Measurements from ENCODE around the gene ZNF652.

Gene ZNF652

GRCh38 chr17:49260011-49260816 is 101.8 kb downstream of the ZNF652 start:
- Histone ChIP-seq H3K4me1 (ENCODE audit: control insufficient read depth in 1 of 2, insufficient read depth in 2 of 2, low read length in 2 of 2) (peaks cover 6 to 11% of the 10 kb centered on the region in 2 donors), H3K36me3 (ENCODE audit: control insufficient read depth in 1 of 2, insufficient read depth in 2 of 2, low read length in 2 of 2) (no peaks in the 10 kb centered on the region), H3K9me3 (ENCODE audit: control insufficient read depth in 1 of 2, low read length in 2 of 2) (no peaks in the 10 kb centered on the region), H3K27ac (ENCODE audit: low read depth, low read length) (peak overlapping the region; percentile 32), H3K27me3 (ENCODE audit: control insufficient read depth in 1 of 2, insufficient read depth in 2 of 2, low read length in 2 of 2) (peaks cover 0 to 9% of the 10 kb centered on the region in 2 donors), H3K4me3 (ENCODE audit: low read depth in 1 of 2, low read length in 2 of 2) (peak overlapping the region; percentile 50 to 72), H3K9ac (ENCODE audit: low read depth in 1 of 2, low read length in 2 of 2) (peak overlapping the region; percentile 55 to 72)

- Histone ChIP-seq H3K4me1 (ENCODE audit: control insufficient read depth in 1 of 2, insufficient read depth in 2 of 2, low read length in 2 of 2) (peaks cover 6 to 11% of the 10 kb centered on the region in 2 donors), H3K27me3 (ENCODE audit: control insufficient read depth in 1 of 2, insufficient read depth in 2 of 2, low read length in 2 of 2) (peaks cover 0 to 9% of the 10 kb centered on the region in 2 donors), H3K9ac (ENCODE audit: low read depth in 1 of 2, low read length in 2 of 2) (peak overlapping the region; percentile 55 to 72), H3K4me3 (ENCODE audit: low read depth in 1 of 2, low read length in 2 of 2) (peak overlapping the region; percentile 50 to 72), H3K9me3 (ENCODE audit: control insufficient read depth in 1 of 2, low read length in 2 of 2) (no peaks in the 10 kb centered on the region), H3K27ac (ENCODE audit: low read depth, low read length) (peak overlapping the region; percentile 14), H3K36me3 (ENCODE audit: control insufficient read depth in 1 of 2, insufficient read depth in 2 of 2, low read length in 2 of 2) (no peaks in the 10 kb centered on the region)
Observed at GRCh38 chr17:49259663-49260010, 102.4 kb downstream of the ZNF652 start.

GRCh38 chr17:49258394-49258793 is 103.7 kb downstream of the ZNF652 start:
- no peaks in the 10 kb centered on the region for H3K9me3 ChIP-seq (ENCODE audit: control insufficient read depth in 1 of 2, low read length in 2 of 2)
- H3K27ac ChIP-seq (ENCODE audit: low read depth, low read length), result no peak overlapping the region

GRCh38 chr17:49255125-49255524 is 106.9 kb downstream of the ZNF652 start:
- Histone ChIP-seq H3K4me1 (ENCODE audit: control insufficient read depth in 1 of 2, insufficient read depth in 2 of 2, low read length in 2 of 2) (peaks cover 0 to 5% of the 10 kb centered on the region in 2 donors), H3K4me3 (ENCODE audit: low read depth in 1 of 2, low read length in 2 of 2) (no peak overlapping the region), H3K9me3 (ENCODE audit: control insufficient read depth in 1 of 2, low read length in 2 of 2) (no peaks in the 10 kb centered on the region), H3K9ac (ENCODE audit: low read depth in 1 of 2, low read length in 2 of 2) (no peak overlapping the region), H3K36me3 (ENCODE audit: control insufficient read depth in 1 of 2, insufficient read depth in 2 of 2, low read length in 2 of 2) (no peaks in the 10 kb centered on the region), H3K27me3 (ENCODE audit: control insufficient read depth in 1 of 2, insufficient read depth in 2 of 2, low read length in 2 of 2) (peaks cover 0 to 4% of the 10 kb centered on the region in 2 donors), H3K27ac (ENCODE audit: low read depth, low read length) (no peak overlapping the region)

More at GRCh38 chr17:49258394-49258793, 103.7 kb downstream of the ZNF652 start:
- H3K4me1 ChIP-seq (ENCODE audit: control insufficient read depth in 1 of 2, insufficient read depth in 2 of 2, low read length in 2 of 2), result peaks cover 6 to 11% of the 10 kb centered on the region in 2 donors
- no peaks in the 10 kb centered on the region for H3K36me3 ChIP-seq (ENCODE audit: control insufficient read depth in 1 of 2, insufficient read depth in 2 of 2, low read length in 2 of 2)
- no peak overlapping the region for H3K9ac ChIP-seq (ENCODE audit: low read depth in 1 of 2, low read length in 2 of 2)
- peaks cover 0 to 9% of the 10 kb centered on the region in 2 donors for H3K27me3 ChIP-seq (ENCODE audit: control insufficient read depth in 1 of 2, insufficient read depth in 2 of 2, low read length in 2 of 2)
- no peak overlapping the region for H3K4me3 ChIP-seq (ENCODE audit: low read depth in 1 of 2, low read length in 2 of 2)

DNA sequence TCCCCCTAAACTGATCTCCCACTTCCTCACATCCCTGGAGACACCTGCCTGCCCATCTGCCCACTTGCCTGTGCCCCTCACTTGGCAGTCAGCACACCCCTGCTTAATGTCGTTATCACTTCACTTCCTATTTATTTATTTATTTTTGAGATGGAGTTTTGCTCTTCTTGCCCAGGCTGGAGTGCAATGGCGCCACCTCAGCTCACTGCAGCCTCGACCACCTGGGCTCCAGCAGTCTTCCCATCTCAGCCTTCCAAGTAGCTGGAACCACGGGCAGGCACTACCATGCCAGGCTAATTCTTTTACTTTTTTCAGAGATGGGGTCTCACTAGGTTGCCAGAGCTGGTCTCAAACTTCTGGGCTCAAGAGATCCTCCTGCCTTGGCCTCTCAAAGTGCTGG is 108.0 kb downstream of the ZNF652 start:
- no peak overlapping the region for H3K27ac ChIP-seq (ENCODE audit: low read depth, low read length)
- no peak overlapping the region for H3K4me3 ChIP-seq (ENCODE audit: low read depth in 1 of 2, low read length in 2 of 2)
- H3K9me3 ChIP-seq (ENCODE audit: control insufficient read depth in 1 of 2, low read length in 2 of 2), result no peaks in the 10 kb centered on the region
- H3K27me3 ChIP-seq (ENCODE audit: control insufficient read depth in 1 of 2, insufficient read depth in 2 of 2, low read length in 2 of 2), result peaks cover 0 to 5% of the 10 kb centered on the region in 2 donors
- no peaks in the 10 kb centered on the region for H3K36me3 ChIP-seq (ENCODE audit: control insufficient read depth in 1 of 2, insufficient read depth in 2 of 2, low read length in 2 of 2)
- H3K9ac ChIP-seq (ENCODE audit: low read depth in 1 of 2, low read length in 2 of 2), result no peak overlapping the region
- no peaks in the 10 kb centered on the region for H3K4me1 ChIP-seq (ENCODE audit: control insufficient read depth in 1 of 2, insufficient read depth in 2 of 2, low read length in 2 of 2)

DNA sequence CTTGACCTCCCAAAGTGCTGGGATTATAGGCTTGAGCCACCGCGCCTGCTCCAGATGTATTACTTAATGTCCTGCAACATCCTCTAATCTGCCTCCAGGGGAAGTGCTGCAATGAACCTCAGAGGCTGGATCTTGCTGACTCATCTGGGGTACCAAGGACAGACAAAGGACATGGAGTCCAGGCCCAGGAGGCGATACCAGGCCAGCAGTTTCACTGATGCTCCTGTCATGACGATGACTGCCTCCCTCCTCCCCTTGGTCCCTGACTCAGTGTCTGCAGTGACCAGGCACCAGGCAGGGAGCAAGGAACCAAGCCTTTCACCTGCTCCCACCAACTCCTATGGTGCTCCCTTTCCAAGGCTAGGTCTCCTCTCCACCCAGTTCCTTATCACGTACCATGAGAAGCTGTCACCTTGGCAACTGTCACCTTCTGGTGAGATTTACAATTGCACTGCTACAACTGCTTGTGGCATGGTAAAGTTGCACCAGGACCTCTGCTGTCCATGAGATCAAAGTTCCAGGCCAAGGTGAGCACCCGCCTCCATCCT is 109.8 kb downstream of the ZNF652 start:
- H3K9ac ChIP-seq (ENCODE audit: low read depth in 1 of 2, low read length in 2 of 2), result no peak overlapping the region
- H3K4me1 ChIP-seq (ENCODE audit: control insufficient read depth in 1 of 2, insufficient read depth in 2 of 2, low read length in 2 of 2), result no peaks in the 10 kb centered on the region
- H3K27ac ChIP-seq (ENCODE audit: low read depth, low read length), result no peak overlapping the region
- no peaks in the 10 kb centered on the region for H3K9me3 ChIP-seq (ENCODE audit: control insufficient read depth in 1 of 2, low read length in 2 of 2)
- H3K36me3 ChIP-seq (ENCODE audit: control insufficient read depth in 1 of 2, insufficient read depth in 2 of 2, low read length in 2 of 2), result no peaks in the 10 kb centered on the region
- H3K4me3 ChIP-seq (ENCODE audit: low read depth in 1 of 2, low read length in 2 of 2), result no peak overlapping the region
- peaks cover 0 to 5% of the 10 kb centered on the region in 2 donors for H3K27me3 ChIP-seq (ENCODE audit: control insufficient read depth in 1 of 2, insufficient read depth in 2 of 2, low read length in 2 of 2)

- H3K4me1 ChIP-seq (ENCODE audit: control insufficient read depth in 1 of 2, insufficient read depth in 2 of 2, low read length in 2 of 2), result no peaks in the 10 kb centered on the region
- H3K27me3 ChIP-seq (ENCODE audit: control insufficient read depth in 1 of 2, insufficient read depth in 2 of 2, low read length in 2 of 2), result peaks cover 0 to 5% of the 10 kb centered on the region in 2 donors
- H3K9ac ChIP-seq (ENCODE audit: low read depth in 1 of 2, low read length in 2 of 2), result no peak overlapping the region
- no peak overlapping the region for H3K4me3 ChIP-seq (ENCODE audit: low read depth in 1 of 2, low read length in 2 of 2)
- H3K27ac ChIP-seq (ENCODE audit: low read depth, low read length), result no peak overlapping the region
- no peaks in the 10 kb centered on the region for H3K36me3 ChIP-seq (ENCODE audit: control insufficient read depth in 1 of 2, insufficient read depth in 2 of 2, low read length in 2 of 2)
- no peaks in the 10 kb centered on the region for H3K9me3 ChIP-seq (ENCODE audit: control insufficient read depth in 1 of 2, low read length in 2 of 2)
Observed at GRCh38 chr17:49249890-49250522, 112.0 kb downstream of the ZNF652 start.

- no peaks in the 10 kb centered on the region for H3K9me3 ChIP-seq (ENCODE audit: control insufficient read depth in 1 of 2, low read length in 2 of 2)
- H3K36me3 ChIP-seq (ENCODE audit: control insufficient read depth in 1 of 2, insufficient read depth in 2 of 2, low read length in 2 of 2), result no peaks in the 10 kb centered on the region
- no peak overlapping the region for H3K27ac ChIP-seq (ENCODE audit: low read depth, low read length)
- H3K9ac ChIP-seq (ENCODE audit: low read depth in 1 of 2, low read length in 2 of 2), result no peak overlapping the region
- H3K27me3 ChIP-seq (ENCODE audit: control insufficient read depth in 1 of 2, insufficient read depth in 2 of 2, low read length in 2 of 2), result peaks cover 0 to 5% of the 10 kb centered on the region in 2 donors
- no peaks in the 10 kb centered on the region for H3K4me1 ChIP-seq (ENCODE audit: control insufficient read depth in 1 of 2, insufficient read depth in 2 of 2, low read length in 2 of 2)
- no peak overlapping the region for H3K4me3 ChIP-seq (ENCODE audit: low read depth in 1 of 2, low read length in 2 of 2)
Observed at GRCh38 chr17:49249292-49249794, 112.7 kb downstream of the ZNF652 start.

- H3K4me3 ChIP-seq (ENCODE audit: low read depth in 1 of 2, low read length in 2 of 2), result no peak overlapping the region
- H3K27me3 ChIP-seq (ENCODE audit: control insufficient read depth in 1 of 2, insufficient read depth in 2 of 2, low read length in 2 of 2), result peaks cover 0 to 5% of the 10 kb centered on the region in 2 donors
- no peak overlapping the region for H3K27ac ChIP-seq (ENCODE audit: low read depth, low read length)
- no peaks in the 10 kb centered on the region for H3K9me3 ChIP-seq (ENCODE audit: control insufficient read depth in 1 of 2, low read length in 2 of 2)
- no peak overlapping the region for H3K9ac ChIP-seq (ENCODE audit: low read depth in 1 of 2, low read length in 2 of 2)
- H3K36me3 ChIP-seq (ENCODE audit: control insufficient read depth in 1 of 2, insufficient read depth in 2 of 2, low read length in 2 of 2), result no peaks in the 10 kb centered on the region
- H3K4me1 ChIP-seq (ENCODE audit: control insufficient read depth in 1 of 2, insufficient read depth in 2 of 2, low read length in 2 of 2), result no peaks in the 10 kb centered on the region
Observed at GRCh38 chr17:49247944-49248343, 114.1 kb downstream of the ZNF652 start.

- no peak overlapping the region for H3K9ac ChIP-seq (ENCODE audit: low read depth in 1 of 2, low read length in 2 of 2)
- no peak overlapping the region for H3K27ac ChIP-seq (ENCODE audit: low read depth, low read length)
- H3K27me3 ChIP-seq (ENCODE audit: control insufficient read depth in 1 of 2, insufficient read depth in 2 of 2, low read length in 2 of 2), result peaks cover 0 to 6% of the 10 kb centered on the region in 2 donors
- H3K36me3 ChIP-seq (ENCODE audit: control insufficient read depth in 1 of 2, insufficient read depth in 2 of 2, low read length in 2 of 2), result no peaks in the 10 kb centered on the region
- H3K4me1 ChIP-seq (ENCODE audit: control insufficient read depth in 1 of 2, insufficient read depth in 2 of 2, low read length in 2 of 2), result no peaks in the 10 kb centered on the region
- H3K4me3 ChIP-seq (ENCODE audit: low read depth in 1 of 2, low read length in 2 of 2), result no peak overlapping the region
- no peaks in the 10 kb centered on the region for H3K9me3 ChIP-seq (ENCODE audit: control insufficient read depth in 1 of 2, low read length in 2 of 2)
Observed at GRCh38 chr17:49244839-49245238, 117.2 kb downstream of the ZNF652 start.
